ENCODE results near the gene DNAJB5.

DNA sequence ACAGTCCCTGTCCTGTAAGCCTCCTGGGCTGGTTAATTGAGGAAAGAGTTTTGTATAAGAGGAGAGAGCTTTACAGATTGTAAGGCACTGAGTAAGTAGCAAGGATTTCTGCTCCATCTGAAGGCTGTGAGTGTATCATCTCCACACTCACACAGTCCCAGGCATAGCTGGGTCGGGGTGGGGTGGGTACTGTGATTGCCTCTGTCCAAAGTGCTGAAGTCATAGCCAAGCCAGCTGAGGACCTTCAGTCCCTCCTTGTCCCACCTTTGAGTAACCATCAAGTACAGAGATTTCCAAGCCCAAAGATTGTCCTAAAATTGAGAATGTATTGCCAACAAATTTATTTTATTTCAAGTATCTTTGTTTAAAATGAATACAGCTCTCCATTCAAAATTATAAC, 5.5 kb upstream of the DNAJB5 start:
- TF ChIP-seq FOXM1 (IDR thresholded peaks at IDR 0.05; ENCODE audit: borderline replicate concordance), result no peak
- TF ChIP-seq ZNF384 (IDR thresholded peaks at IDR 0.05), result no peak
- TF ChIP-seq LEF1 (IDR thresholded peaks at IDR 0.05; ENCODE audit: borderline replicate concordance), result no peak
- TF ChIP-seq FOXA1 (IDR thresholded peaks at IDR 0.05), result no peak

All from HEK293T (cell line).